Keratinocyte (primary cell): Measurements from ENCODE around the gene MFAP3L. TPM values are rescaled to one million over a fixed set of nuclear protein-coding genes. Genes with fewer than 3 reads are reported as not detected.

Experiments used
- DNase-seq: peaks from one replicate; pipeline ENCODE4 v3.0.0-alpha.2; 2011; ENCODE audit warnings: low read depth, missing footprints, low spot score
- FAIRE-seq: peaks from 2 replicates; lab custom pipeline; 2011; peaks lifted over from hg19 to GRCh38; lab: Jason Lieb, UNC
- H2AFZ ChIP-seq: 2 replicates; pipeline ENCODE4 v1.6.0; 2012; ENCODE audit warnings: low read length, control low read depth, inconsistent platforms; ENCODE audit not compliant: control insufficient read depth
- H3K27ac ChIP-seq: 2 replicates; pipeline ENCODE4 v1.5.1; 2011; ENCODE audit warnings: low read length; ENCODE audit not compliant: control insufficient read depth, insufficient read depth
- H3K27me3 ChIP-seq: 3 replicates; pipeline ENCODE4 v1.6.0; 2011; ENCODE audit warnings: low read length; ENCODE audit not compliant: control insufficient read depth, insufficient read depth; ENCODE audit errors: extremely low read depth
- H3K36me3 ChIP-seq, 2 experiments: 2 replicates in 1 of 2; 3 replicates in 1 of 2; pipeline ENCODE4 v1.5.1; 2011; ENCODE audit warnings: low read length in 2 of 2, mild to moderate bottlenecking in 1 of 2; ENCODE audit not compliant: control insufficient read depth in 2 of 2, insufficient read depth in 2 of 2; ENCODE audit errors: extremely low read depth in 1 of 2
- H3K4me1 ChIP-seq: 3 replicates; pipeline ENCODE4 v1.5.1; 2011; ENCODE audit warnings: low read length; ENCODE audit not compliant: control insufficient read depth, insufficient read depth; ENCODE audit errors: extremely low read depth
- H3K4me2 ChIP-seq: 3 replicates; pipeline ENCODE4 v1.6.0; 2011; ENCODE audit warnings: low read depth, low read length; ENCODE audit not compliant: control insufficient read depth, insufficient read depth; ENCODE audit errors: extremely low read depth
- H3K4me3 ChIP-seq, 3 experiments: fragments of 200-600 bp in 1 of 3; sonication (generic) in 1 of 3; 2 replicates in 2 of 3; 3 replicates in 1 of 3; pipeline ENCODE4 v1.5.1; 2011 to 2016; ENCODE audit warnings: low read length in 3 of 3, mild to moderate bottlenecking in 3 of 3, control low read depth in 2 of 3, inconsistent platforms in 1 of 3, low read depth in 1 of 3, mixed read lengths in 1 of 3, mixed run types in 1 of 3, moderate library complexity in 1 of 3; ENCODE audit not compliant: control insufficient read depth in 2 of 3, insufficient read depth in 2 of 3; ENCODE audit errors: extremely low read depth in 1 of 3
- H3K79me2 ChIP-seq: 2 replicates; pipeline ENCODE4 v1.6.0; 2012; ENCODE audit warnings: low read length; ENCODE audit not compliant: control insufficient read depth, insufficient read depth
- H3K9ac ChIP-seq: 3 replicates; pipeline ENCODE4 v1.6.0; 2011; ENCODE audit warnings: low read length; ENCODE audit not compliant: control insufficient read depth, insufficient read depth; ENCODE audit errors: extremely low read depth
- H3K9me1 ChIP-seq: 3 replicates; pipeline ENCODE4 v1.6.0; 2011; ENCODE audit warnings: low read length; ENCODE audit not compliant: control insufficient read depth, insufficient read depth; ENCODE audit errors: extremely low read depth
- H3K9me3 ChIP-seq: 2 replicates; pipeline ENCODE4 v1.5.1; 2012; ENCODE audit warnings: low read depth, low read length; ENCODE audit not compliant: control insufficient read depth
- H4K20me1 ChIP-seq: 3 replicates; pipeline ENCODE4 v1.6.0; 2011; ENCODE audit warnings: low read length; ENCODE audit not compliant: control insufficient read depth, insufficient read depth; ENCODE audit errors: extremely low read depth
- EZH2 ChIP-seq: IDR thresholded peaks from one replicate; pipeline ENCODE4 v1.6.1; 2012; ENCODE audit warnings: inconsistent platforms, mild to moderate bottlenecking, low read length, moderate library complexity
- dilution Hi-C: fragments of 300-500 bp; cut with MboI; formaldehyde crosslinking; loops from one replicate; pipeline ENCODE4 v1.7.0; 2020; ENCODE audit warnings: low sequenced_read_pairs; ENCODE audit not compliant: extremely low pct_ligation_motif_present
- polyA plus RNA-seq, 5 experiments: library from polyadenylated mRNA; depleted of rRNA in 3 of 5; stranded (reverse) in 3 of 5; stranded (forward) in 1 of 5; unstranded in 1 of 5; fragments of >200 nt; gene quantifications; 1 replicate in 1 of 5; 2 replicates in 3 of 5; 3 replicates in 1 of 5; pipeline versions ENCODE4 v1.2.1 to v1.2.3, GENCODE V29; 2011 to 2012; ENCODE audit warnings: missing spikeins in 2 of 5, low read depth in 1 of 5, low replicate concordance in 1 of 5
- TF ChIP-seq, protein P1 (sequence below), 3 experiments: IDR thresholded peaks in 1 of 3; conservative IDR thresholded peaks in 1 of 3; optimal IDR thresholded peaks in 1 of 3; 2 replicates in 2 of 3; 3 replicates in 1 of 3; pipeline versions ENCODE3 to v1.5.1; 2011; ENCODE audit warnings: low read length in 3 of 3, mild to moderate bottlenecking in 3 of 3, moderate library complexity in 2 of 3, control low read depth in 1 of 3, inconsistent platforms in 1 of 3; ENCODE audit not compliant: insufficient read depth in 2 of 3; ENCODE audit errors: extremely low read depth in 1 of 3

Gene MFAP3L
- polyA plus RNA-seq, 1 donor (not counting 4 experiments of a cell fraction or from before 2014, with no cell fraction given), result 7.6 TPM

DNA sequence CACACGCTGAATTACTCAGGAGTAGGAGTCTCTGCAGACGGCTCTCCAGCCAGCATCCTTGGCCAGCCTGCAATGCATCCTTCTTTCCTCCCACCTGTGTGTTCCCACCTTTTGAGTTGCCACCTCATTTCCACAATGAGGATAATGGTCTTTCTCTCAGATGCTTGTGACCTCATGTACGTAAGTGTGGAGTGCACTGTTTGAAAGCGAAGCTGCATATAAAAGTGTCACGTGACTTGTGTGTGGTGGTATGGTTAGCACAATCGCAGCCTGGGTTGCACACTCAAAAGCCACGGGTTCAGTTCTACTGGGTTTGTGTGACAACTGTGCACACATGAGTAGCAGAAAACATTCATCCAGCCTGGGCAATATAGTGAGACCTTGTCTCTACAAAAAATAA, 12.0 kb upstream of the MFAP3L start:
- H3K9me3 ChIP-seq, result no peaks in the 10 kb centered on the region
- H3K36me3 ChIP-seq, result no peaks in the 10 kb centered on the region
- no peak overlapping the region for H3K9ac ChIP-seq
- H3K27ac ChIP-seq, result no peak overlapping the region
- DNase-seq (no peak), FAIRE-seq (no peak)
- TF ChIP-seq, protein P1, sequence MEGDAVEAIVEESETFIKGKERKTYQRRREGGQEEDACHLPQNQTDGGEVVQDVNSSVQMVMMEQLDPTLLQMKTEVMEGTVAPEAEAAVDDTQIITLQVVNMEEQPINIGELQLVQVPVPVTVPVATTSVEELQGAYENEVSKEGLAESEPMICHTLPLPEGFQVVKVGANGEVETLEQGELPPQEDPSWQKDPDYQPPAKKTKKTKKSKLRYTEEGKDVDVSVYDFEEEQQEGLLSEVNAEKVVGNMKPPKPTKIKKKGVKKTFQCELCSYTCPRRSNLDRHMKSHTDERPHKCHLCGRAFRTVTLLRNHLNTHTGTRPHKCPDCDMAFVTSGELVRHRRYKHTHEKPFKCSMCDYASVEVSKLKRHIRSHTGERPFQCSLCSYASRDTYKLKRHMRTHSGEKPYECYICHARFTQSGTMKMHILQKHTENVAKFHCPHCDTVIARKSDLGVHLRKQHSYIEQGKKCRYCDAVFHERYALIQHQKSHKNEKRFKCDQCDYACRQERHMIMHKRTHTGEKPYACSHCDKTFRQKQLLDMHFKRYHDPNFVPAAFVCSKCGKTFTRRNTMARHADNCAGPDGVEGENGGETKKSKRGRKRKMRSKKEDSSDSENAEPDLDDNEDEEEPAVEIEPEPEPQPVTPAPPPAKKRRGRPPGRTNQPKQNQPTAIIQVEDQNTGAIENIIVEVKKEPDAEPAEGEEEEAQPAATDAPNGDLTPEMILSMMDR (optimal IDR thresholded peaks at IDR 0.05 in 1 of 3, IDR thresholded peaks at IDR 0.05 in 1 of 3, conservative IDR thresholded peaks at IDR 0.05 in 1 of 3; ENCODE audit: extremely low read depth in 1 of 3, insufficient read depth in 2 of 3, low read length in 3 of 3), result no peak
- no peak for TF ChIP-seq EZH2
- no peaks in the 10 kb centered on the region for H4K20me1 ChIP-seq
- H3K79me2 ChIP-seq, result no peaks in the 10 kb centered on the region
- H2AFZ ChIP-seq, result no peak overlapping the region
- no peaks in the 10 kb centered on the region for H3K4me1 ChIP-seq
- dilution Hi-C loops, result loop anchor here (25.0 kb wide), 1 partner anchor 226 kb away; no protein-coding TSS in a partner anchor
- H3K4me3 ChIP-seq, result no peak overlapping the region
- no peak overlapping the region for H3K4me2 ChIP-seq
- H3K9me1 ChIP-seq, result no peaks in the 10 kb centered on the region
- H3K27me3 ChIP-seq, result no peaks in the 10 kb centered on the region

- no peak for FAIRE-seq
- dilution Hi-C loops, result loop anchor here (25.0 kb wide), 1 partner anchor 225 kb away; no protein-coding TSS in a partner anchor
Measured at GRCh38 chr4:170037481-170037880, 11.3 kb upstream of the MFAP3L start.

More at GRCh38 chr4:170037481-170037880, 11.3 kb upstream of the MFAP3L start:
- no peak overlapping the region for H3K4me2 ChIP-seq
- H4K20me1 ChIP-seq, result no peaks in the 10 kb centered on the region
- no peaks in the 10 kb centered on the region for H3K9me3 ChIP-seq
- no peaks in the 10 kb centered on the region for H3K27me3 ChIP-seq
- TF ChIP-seq, protein P1 (optimal IDR thresholded peaks at IDR 0.05 in 1 of 3, IDR thresholded peaks at IDR 0.05 in 1 of 3, conservative IDR thresholded peaks at IDR 0.05 in 1 of 3; ENCODE audit: extremely low read depth in 1 of 3, insufficient read depth in 2 of 3, low read length in 3 of 3), result no peak
- TF ChIP-seq EZH2, result no peak
- no peak overlapping the region for H3K9ac ChIP-seq
- H3K4me1 ChIP-seq, result no peaks in the 10 kb centered on the region
- no peak overlapping the region for H3K4me3 ChIP-seq
- no peaks in the 10 kb centered on the region for H3K79me2 ChIP-seq
- no peak overlapping the region for H3K27ac ChIP-seq
- no peaks in the 10 kb centered on the region for H3K9me1 ChIP-seq
- DNase-seq, result no peak
- H2AFZ ChIP-seq, result no peak overlapping the region
- no peaks in the 10 kb centered on the region for H3K36me3 ChIP-seq
